Erythroblast (primary cell): Measurements from ENCODE around the gene ZNF385A.

Experiments
- DNase-seq, 2 experiments: peaks; one replicate each; lab custom pipeline; 2025; lab: John Stamatoyannopoulos, UW
- GATA1 ChIP-seq: IDR thresholded peaks from 2 replicates; pipeline ENCODE4 v1.6.1; 2011; ENCODE audit warnings: low read depth, mild to moderate bottlenecking, control low read depth, low read length, moderate library complexity
- POLR2A ChIP-seq: IDR thresholded peaks from 2 replicates; pipeline ENCODE4 v1.6.1; 2011; ENCODE audit warnings: mild to moderate bottlenecking, low read length

Gene ZNF385A

GRCh38 chr12:54384591-54385041, at the start of gene ZNF385A:
ZNF385A (minus strand) TSS chr12:54384733; CDS start chr12:54384514, 219 bp downstream.
- no peak for DNase-seq
- no peak for TF ChIP-seq GATA1
- TF ChIP-seq POLR2A, result no peak

GRCh38 chr12:54432815-54433164, 48.3 kb upstream of the ZNF385A start:
- no peak for DNase-seq
- TF ChIP-seq GATA1 (no peak), POLR2A (no peak)

- DNase-seq, result no peak
Observed at GRCh38 chr12:54431911-54432814, 47.6 kb upstream of the ZNF385A start.

GRCh38 chr12:54430471-54431069, 46.0 kb upstream of the ZNF385A start:
- DNase-seq, result no peak
- TF ChIP-seq POLR2A (no peak), GATA1 (no peak)

More at GRCh38 chr12:54431911-54432814, 47.6 kb upstream of the ZNF385A start:
- TF ChIP-seq POLR2A, result no peak
- no peak for TF ChIP-seq GATA1

GRCh38 chr12:54429014-54429471, 44.5 kb upstream of the ZNF385A start:
- no peak for DNase-seq
- TF ChIP-seq POLR2A, result no peak
- TF ChIP-seq GATA1, result no peak

- no peak for DNase-seq
- TF ChIP-seq GATA1 (no peak), POLR2A (no peak)
Observed at GRCh38 chr12:54428050-54429013, 43.8 kb upstream of the ZNF385A start.

- DNase-seq, result no peak
- TF ChIP-seq GATA1 (no peak), POLR2A (no peak)
Observed at GRCh38 chr12:54427106-54427505, 42.6 kb upstream of the ZNF385A start.

- no peak for DNase-seq
- TF ChIP-seq POLR2A, result no peak
Observed at GRCh38 chr12:54426690-54427089, 42.2 kb upstream of the ZNF385A start.

GRCh38 chr12:54425702-54426101, 41.2 kb upstream of the ZNF385A start:
- no peak for DNase-seq
- TF ChIP-seq POLR2A (no peak), GATA1 (no peak)

GRCh38 chr12:54424224-54424623, 39.7 kb upstream of the ZNF385A start:
- no peak for TF ChIP-seq GATA1
- no peak for TF ChIP-seq POLR2A
- no peak for DNase-seq

- TF ChIP-seq GATA1, result no peak
- no peak for TF ChIP-seq POLR2A
- no peak for DNase-seq
Observed at GRCh38 chr12:54423816-54424150, 39.2 kb upstream of the ZNF385A start.

GRCh38 chr12:54421879-54422250, 37.3 kb upstream of the ZNF385A start:
- DNase-seq, result no peak
- TF ChIP-seq POLR2A, result no peak
- no peak for TF ChIP-seq GATA1

GRCh38 chr12:54421175-54421878, 36.8 kb upstream of the ZNF385A start:
- DNase-seq, result no peak

GRCh38 chr12:54420766-54421144, 36.2 kb upstream of the ZNF385A start:
- no peak for DNase-seq
- no peak for TF ChIP-seq POLR2A
- no peak for TF ChIP-seq GATA1

More at GRCh38 chr12:54421175-54421878, 36.8 kb upstream of the ZNF385A start:
- TF ChIP-seq GATA1, result no peak
